IPS-20b (cell line): ENCODE measurements around the gene JAKMIP1.

ENCODE experiments used
- H3K27ac ChIP-seq: one replicate; pipeline ENCODE4 v1.5.1; 2013; ENCODE audit warnings: low read length
- H3K27me3 ChIP-seq: 2 replicates; pipeline ENCODE4 v1.6.1; 2013; ENCODE audit warnings: mild to moderate bottlenecking, low read length, inconsistent platforms; ENCODE audit not compliant: insufficient read depth
- H3K36me3 ChIP-seq: 2 replicates; pipeline ENCODE4 v1.6.1; 2013; ENCODE audit warnings: low read depth, mild to moderate bottlenecking, inconsistent platforms, low read length, moderate library complexity; ENCODE audit not compliant: insufficient read depth
- H3K4me1 ChIP-seq: 2 replicates; pipeline ENCODE4 v1.6.1; 2013; ENCODE audit warnings: mild to moderate bottlenecking, control low read depth, inconsistent platforms, low read length, moderate library complexity; ENCODE audit not compliant: insufficient read depth
- H3K4me3 ChIP-seq: 2 replicates; pipeline ENCODE4 v1.5.1; 2013; ENCODE audit warnings: mild to moderate bottlenecking, low read length, inconsistent platforms
- H3K9ac ChIP-seq: 2 replicates; pipeline ENCODE4 v1.6.1; 2013; ENCODE audit warnings: low read depth, mild to moderate bottlenecking, inconsistent platforms, low read length, moderate library complexity
- H3K9me3 ChIP-seq: 2 replicates; pipeline ENCODE4 v1.6.1; 2013; ENCODE audit warnings: mild to moderate bottlenecking, low read depth, low read length, inconsistent platforms; ENCODE audit not compliant: insufficient read depth

The JAKMIP1 gene

DNA sequence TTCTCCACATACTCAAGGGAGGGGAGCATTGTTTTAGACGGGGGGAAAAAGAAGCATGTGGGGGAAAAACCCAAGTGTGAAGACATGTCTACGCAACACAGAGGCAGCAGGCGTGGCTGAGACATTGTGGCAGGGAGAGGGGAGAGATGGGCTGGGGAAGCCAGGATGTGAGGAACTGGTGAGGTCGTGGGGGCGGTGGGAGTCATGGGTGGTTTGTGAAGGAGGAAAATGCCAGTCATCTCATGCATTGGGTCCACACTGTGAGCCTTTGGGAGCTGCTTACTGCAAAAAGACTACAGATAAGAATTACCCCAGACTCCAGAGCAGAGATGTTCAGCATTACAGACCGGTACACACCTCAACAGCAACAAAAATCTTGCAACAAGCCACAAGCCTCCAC lies 2.1 kb downstream of the JAKMIP1 start:
- Histone ChIP-seq H3K9me3 (no peaks in the 10 kb centered on the region), H3K36me3 (no peaks in the 10 kb centered on the region), H3K9ac (peak overlapping the region; percentile 15; the same call in 1 of the 2 replicates), H3K27ac (no peak overlapping the region), H3K4me1 (peaks cover 15% of the 10 kb centered on the region), H3K4me3 (peak overlapping the region; percentile 71; the same call in 1 of the 2 replicates), H3K27me3 (peaks cover 44% of the 10 kb centered on the region)

DNA sequence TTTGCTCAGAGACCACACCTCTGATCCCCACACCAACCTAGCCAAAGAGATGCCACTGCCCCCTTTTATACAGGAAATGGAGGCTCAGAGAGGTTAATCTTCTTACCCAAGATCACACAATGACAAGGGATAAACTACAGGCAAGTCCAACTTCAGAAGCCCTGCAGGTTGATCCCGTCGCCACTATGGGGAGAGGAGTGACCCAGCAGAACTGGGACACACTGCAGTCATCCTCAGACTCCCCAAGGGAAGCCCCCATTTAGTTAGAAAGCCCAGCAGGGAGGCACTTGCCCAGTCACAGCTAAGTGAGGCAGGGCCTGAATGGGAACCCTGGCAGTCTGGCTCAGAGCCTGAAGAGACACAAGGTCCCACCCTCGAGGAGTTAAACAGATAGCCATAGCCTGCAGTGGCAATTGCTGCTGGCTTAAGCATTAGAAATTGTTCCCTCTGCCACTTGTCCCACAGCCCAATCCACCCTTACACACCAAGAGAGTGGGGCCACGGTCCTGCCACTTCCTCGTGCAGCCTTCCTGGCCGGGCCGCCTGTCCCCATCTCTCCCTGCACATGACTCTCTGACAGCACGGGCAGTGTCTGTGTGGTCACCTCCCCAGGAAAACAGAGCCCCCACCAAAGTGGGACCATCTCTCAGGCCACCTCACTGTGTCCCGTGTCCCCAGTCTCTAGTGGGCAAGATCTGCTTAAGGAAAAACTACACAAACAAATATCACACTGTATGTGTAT lies 2.7 kb downstream of the JAKMIP1 start:
- Histone ChIP-seq H3K27ac (no peak overlapping the region), H3K9me3 (no peaks in the 10 kb centered on the region), H3K4me3 (no peak overlapping the region), H3K27me3 (peaks cover 44% of the 10 kb centered on the region), H3K4me1 (peaks cover 15% of the 10 kb centered on the region), H3K9ac (peak overlapping the region; percentile 15; the same call in 1 of the 2 replicates), H3K36me3 (no peaks in the 10 kb centered on the region)

- H3K27ac ChIP-seq = no peak overlapping the region
- peaks cover 15% of the 10 kb centered on the region for H3K4me1 ChIP-seq
- H3K9ac ChIP-seq = no peak overlapping the region
- peaks cover 38% of the 10 kb centered on the region for H3K27me3 ChIP-seq
- H3K36me3 ChIP-seq = no peaks in the 10 kb centered on the region
- H3K9me3 ChIP-seq = no peaks in the 10 kb centered on the region
- H3K4me3 ChIP-seq = no peak overlapping the region
These were observed 3.5 kb downstream of the JAKMIP1 start for GRCh38 chr4:6196871-6197270.

DNA sequence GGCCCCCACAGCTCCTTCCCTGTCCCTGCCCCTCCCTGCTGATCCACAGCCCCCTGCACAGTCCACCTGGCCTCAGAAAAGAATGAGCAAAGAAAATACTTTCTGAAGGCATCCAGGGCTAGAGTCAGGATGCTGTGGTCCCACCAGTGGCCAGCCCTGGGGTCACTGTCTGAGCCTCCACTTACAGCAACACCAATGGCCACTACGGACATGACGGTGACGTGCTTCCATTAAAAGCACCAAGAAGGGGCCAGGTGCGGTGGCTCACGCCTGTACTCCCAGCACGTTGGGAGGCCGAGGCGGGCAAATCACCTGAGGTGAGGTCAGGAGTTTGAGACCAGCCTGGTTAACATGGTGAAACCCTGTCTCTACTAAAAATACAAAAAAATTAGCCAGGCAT lies 4.0 kb downstream of the JAKMIP1 start:
- no peaks in the 10 kb centered on the region for H3K9me3 ChIP-seq
- no peak overlapping the region for H3K9ac ChIP-seq
- no peaks in the 10 kb centered on the region for H3K36me3 ChIP-seq
- peaks cover 33% of the 10 kb centered on the region for H3K27me3 ChIP-seq
- no peak overlapping the region; the same call in 1 of the 2 replicates for H3K4me3 ChIP-seq
- peaks cover 15% of the 10 kb centered on the region for H3K4me1 ChIP-seq
- H3K27ac ChIP-seq = no peak overlapping the region

DNA sequence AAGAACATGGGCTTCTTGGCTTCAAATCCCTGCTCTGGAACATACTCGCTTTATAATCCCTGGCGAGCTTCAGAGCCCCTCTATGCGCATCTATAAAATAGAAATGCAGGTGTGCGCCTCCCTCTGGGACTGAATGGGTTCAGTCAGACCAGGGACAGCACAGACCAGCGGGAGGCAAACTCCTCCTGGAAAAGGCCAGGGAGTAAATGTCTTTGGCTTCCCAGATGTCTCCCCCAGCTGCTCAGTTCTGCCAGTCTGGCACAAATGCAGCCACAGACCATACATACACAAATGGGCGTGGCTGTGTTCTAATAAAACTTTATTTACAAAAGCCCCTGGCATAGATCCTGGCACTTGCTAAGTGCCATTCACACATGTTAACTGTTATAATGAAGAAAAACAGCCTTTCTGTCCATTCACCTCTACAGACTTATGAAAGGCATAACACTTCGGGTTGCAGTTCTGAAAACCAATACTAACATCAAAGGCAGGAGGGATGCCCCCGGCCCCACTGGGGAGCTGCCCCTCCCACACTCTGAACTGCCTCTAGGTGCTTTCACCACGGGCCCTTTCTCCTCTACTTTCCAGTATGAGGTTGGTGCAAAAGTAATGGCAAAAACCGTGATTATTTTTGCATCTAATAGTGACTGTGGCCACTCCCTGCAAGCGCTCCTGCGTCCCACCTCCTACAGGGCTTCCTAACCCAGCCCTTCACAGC lies 4.6 kb downstream of the JAKMIP1 start:
- Histone ChIP-seq H3K9ac (no peak overlapping the region), H3K27ac (no peak overlapping the region), H3K27me3 (peaks cover 27% of the 10 kb centered on the region), H3K4me1 (peaks cover 15% of the 10 kb centered on the region), H3K9me3 (no peaks in the 10 kb centered on the region), H3K36me3 (no peaks in the 10 kb centered on the region), H3K4me3 (peak overlapping the region; percentile 13; the same call in 1 of the 2 replicates)

DNA sequence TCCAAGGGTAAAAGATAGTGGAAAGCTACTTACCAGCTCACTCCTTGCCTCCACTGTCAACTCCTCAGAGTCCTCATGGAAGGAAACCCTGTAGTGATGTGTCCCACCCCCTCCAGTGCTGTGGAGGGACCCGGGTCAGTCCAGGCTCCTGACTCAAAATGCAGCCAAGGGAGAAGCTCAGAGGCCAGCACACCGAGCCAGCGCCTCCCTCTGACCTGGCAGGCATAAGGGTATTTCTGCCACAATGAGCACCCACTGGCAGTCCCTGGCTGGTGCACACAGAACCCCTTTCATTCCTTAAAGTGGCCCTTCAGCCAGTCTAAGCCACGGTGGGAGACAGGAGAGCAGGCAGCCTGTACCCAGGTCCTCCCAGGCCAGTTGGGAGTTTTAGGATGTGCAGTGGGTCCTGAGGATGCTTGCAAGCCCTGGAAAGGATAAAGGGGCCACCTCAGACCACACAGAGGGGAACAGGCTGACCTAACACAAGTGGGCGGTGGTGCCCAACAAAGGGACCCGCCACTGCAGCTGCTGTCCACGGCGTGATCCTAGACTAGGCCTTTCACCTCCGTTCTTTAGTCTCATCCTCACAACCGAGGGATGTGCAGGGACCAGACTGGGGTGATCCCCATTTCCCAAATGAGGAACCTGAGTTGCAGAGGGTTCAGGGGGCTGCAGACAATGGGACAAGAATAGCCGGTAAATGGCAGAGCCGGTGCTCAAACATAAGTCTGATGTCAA lies 5.7 kb downstream of the JAKMIP1 start:
- no peaks in the 10 kb centered on the region for H3K36me3 ChIP-seq
- H3K27ac ChIP-seq = no peak overlapping the region
- peaks cover 15% of the 10 kb centered on the region for H3K4me1 ChIP-seq
- no peaks in the 10 kb centered on the region for H3K9me3 ChIP-seq
- H3K27me3 ChIP-seq = peaks cover 26% of the 10 kb centered on the region
- H3K9ac ChIP-seq = no peak overlapping the region
- no peak overlapping the region for H3K4me3 ChIP-seq

GRCh38 chr4:6193399-6193798 lies 7.0 kb downstream of the JAKMIP1 start:
- no peaks in the 10 kb centered on the region for H3K36me3 ChIP-seq
- peaks cover 16% of the 10 kb centered on the region for H3K27me3 ChIP-seq
- peaks cover 12% of the 10 kb centered on the region for H3K4me1 ChIP-seq

GRCh38 chr4:6192245-6192644 lies 8.1 kb downstream of the JAKMIP1 start:
- H3K27ac ChIP-seq = no peak overlapping the region
- no peaks in the 10 kb centered on the region for H3K9me3 ChIP-seq
- no peak overlapping the region for H3K4me3 ChIP-seq
- H3K4me1 ChIP-seq = peaks cover 6% of the 10 kb centered on the region; the same call in 1 of the 2 replicates
- peaks cover 5% of the 10 kb centered on the region for H3K27me3 ChIP-seq
- no peaks in the 10 kb centered on the region for H3K36me3 ChIP-seq
- no peak overlapping the region for H3K9ac ChIP-seq

More at GRCh38 chr4:6193399-6193798, 7.0 kb downstream of the JAKMIP1 start:
- Histone ChIP-seq H3K4me3 (no peak overlapping the region), H3K27ac (no peak overlapping the region), H3K9me3 (no peaks in the 10 kb centered on the region), H3K9ac (no peak overlapping the region)

DNA sequence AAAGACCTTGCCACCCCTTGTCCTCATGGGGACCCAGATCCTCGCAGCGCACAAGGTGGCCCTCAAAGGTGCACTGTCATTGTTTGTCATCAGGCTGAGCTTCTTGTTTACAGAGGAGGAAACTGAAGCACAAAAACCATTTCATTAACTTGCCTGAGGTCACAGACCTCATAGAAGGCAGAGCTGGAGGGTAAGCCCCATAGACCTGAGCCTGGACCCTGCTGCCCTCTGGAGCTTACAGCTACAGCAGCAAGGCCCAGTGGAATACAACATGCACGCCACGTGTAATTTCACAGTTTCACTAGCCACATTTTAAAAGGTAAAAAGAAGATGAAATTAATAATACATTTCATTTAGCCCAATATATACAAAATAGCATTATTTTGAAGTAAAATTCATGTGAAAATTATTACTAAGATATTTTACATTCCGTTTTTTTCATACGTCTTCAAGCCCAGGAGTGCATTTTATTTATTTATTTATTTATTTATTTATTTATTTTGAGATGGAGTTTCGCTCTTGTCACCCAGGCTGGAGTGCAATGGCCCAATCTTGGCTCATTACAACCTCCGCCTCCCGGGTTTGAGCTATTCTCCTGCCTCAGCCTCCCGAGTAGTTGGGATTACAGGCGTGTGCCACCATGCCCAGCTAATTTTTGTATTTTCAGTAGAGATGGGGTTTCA lies 8.8 kb downstream of the JAKMIP1 start:
- H3K9ac ChIP-seq = no peak overlapping the region
- no peak overlapping the region for H3K4me3 ChIP-seq
- no peak overlapping the region for H3K27ac ChIP-seq
- H3K36me3 ChIP-seq = no peaks in the 10 kb centered on the region
- peaks cover 6% of the 10 kb centered on the region; the same call in 1 of the 2 replicates for H3K4me1 ChIP-seq
- H3K27me3 ChIP-seq = no peaks in the 10 kb centered on the region
- H3K9me3 ChIP-seq = no peaks in the 10 kb centered on the region

GRCh38 chr4:6190486-6190885 lies 9.9 kb downstream of the JAKMIP1 start:
- H3K27ac ChIP-seq = no peak overlapping the region

GRCh38 chr4:6189511-6189910 lies 10.8 kb downstream of the JAKMIP1 start:
- no peak overlapping the region for H3K27ac ChIP-seq
- no peaks in the 10 kb centered on the region for H3K4me1 ChIP-seq
- no peaks in the 10 kb centered on the region for H3K27me3 ChIP-seq
- no peaks in the 10 kb centered on the region for H3K36me3 ChIP-seq
- no peak overlapping the region for H3K4me3 ChIP-seq
- no peak overlapping the region for H3K9ac ChIP-seq
- H3K9me3 ChIP-seq = no peaks in the 10 kb centered on the region

More at GRCh38 chr4:6190486-6190885, 9.9 kb downstream of the JAKMIP1 start:
- H3K36me3 ChIP-seq = no peaks in the 10 kb centered on the region
- no peak overlapping the region for H3K9ac ChIP-seq
- H3K27me3 ChIP-seq = no peaks in the 10 kb centered on the region
- H3K9me3 ChIP-seq = no peaks in the 10 kb centered on the region
- no peak overlapping the region for H3K4me3 ChIP-seq
- peaks cover 1% of the 10 kb centered on the region; the same call in 1 of the 2 replicates for H3K4me1 ChIP-seq
